ENCODE results near the gene DKK2. TPM values are rescaled to one million over a fixed set of nuclear protein-coding genes. Genes with fewer than 3 reads are reported as not detected.

Gene DKK2
- total RNA-seq, 1 experiment from 2014 or later = not detected

GRCh38 chr4:106987311-106987710, 48.8 kb downstream of the DKK2 start:
- peaks cover 17% of the 10 kb centered on the region for H3K4me1 Mint-ChIP-seq
- CTCF ChIA-PET = no interaction called here
- no peak overlapping the region for H3K4me3 Mint-ChIP-seq
- TF ChIP-seq NFATC4 (CRISPR knock-in tag; IDR thresholded peaks at IDR 0.05) (no peak), CREM (CRISPR knock-in tag; IDR thresholded peaks at IDR 0.05) (no peak), FOXJ3 (CRISPR knock-in tag; IDR thresholded peaks at IDR 0.05; ENCODE audit: borderline replicate concordance) (no peak), JAZF1 (CRISPR knock-in tag; IDR thresholded peaks at IDR 0.05) (no peak), ZNF671 (CRISPR knock-in tag; IDR thresholded peaks at IDR 0.05) (no peak), ZNF396 (CRISPR knock-in tag; IDR thresholded peaks at IDR 0.05; ENCODE audit: borderline replicate concordance) (no peak), CDX4 (CRISPR knock-in tag; IDR thresholded peaks at IDR 0.05; ENCODE audit: borderline replicate concordance) (no peak), MLX (CRISPR knock-in tag; IDR thresholded peaks at IDR 0.05) (no peak), NR2C2 (CRISPR knock-in tag; IDR thresholded peaks at IDR 0.05) (no peak), NR3C1 (CRISPR knock-in tag; conservative IDR thresholded peaks at IDR 0.05; ENCODE audit: low read depth) (no peak), TCF7 (CRISPR knock-in tag; IDR thresholded peaks at IDR 0.05; ENCODE audit: low read depth) (no peak), AR (CRISPR knock-in tag; IDR thresholded peaks at IDR 0.05) (no peak), ZNF121 (CRISPR knock-in tag; IDR thresholded peaks at IDR 0.05) (no peak), ZNF317 (CRISPR knock-in tag; IDR thresholded peaks at IDR 0.05; ENCODE audit: borderline replicate concordance, low read depth) (no peak), ELF4 (CRISPR knock-in tag; IDR thresholded peaks at IDR 0.05; ENCODE audit: low read depth) (no peak), ZNF281 (CRISPR knock-in tag; IDR thresholded peaks at IDR 0.05) (no peak), USF2 (CRISPR knock-in tag; IDR thresholded peaks at IDR 0.05) (no peak), E2F4 (CRISPR knock-in tag; IDR thresholded peaks at IDR 0.05; ENCODE audit: borderline replicate concordance, low read depth) (no peak)
- no peak overlapping the region for H3K27ac Mint-ChIP-seq
- no peak for DNase-seq (ENCODE audit: low spot score)
- H3K9me3 Mint-ChIP-seq = peaks cover 5% of the 10 kb centered on the region
- POLR2A ChIA-PET = no interaction called here
- H3K36me3 Mint-ChIP-seq = peaks cover 4% of the 10 kb centered on the region; the same call in 1 of the 2 replicates
- H3K27me3 Mint-ChIP-seq (ENCODE audit: low read depth) = no peaks in the 10 kb centered on the region; the same call in 1 of the 2 replicates
- ATAC-seq = no peak

Data from WTC11 (cell line).